Heart left ventricle (tissue), 13 donors: ENCODE results near the gene TNNC2.

Source experiments
- CTCF ChIP-seq, 12 donors: fragments of 200-600 bp; sonication (generic) in 4 of 12; IDR thresholded peaks; one replicate each; pipeline versions ENCODE4 v1.5.0 to v1.8.0; 2018 to 2022; ENCODE audit warnings: antibody characterized with exemption in 12 of 12, mild to moderate bottlenecking in 5 of 12
- POLR2A ChIP-seq, 2 donors: fragments of 450-650 bp; IDR thresholded peaks; one replicate each; pipeline ENCODE4 v1.6.1; 2017; ENCODE audit warnings: antibody characterized with exemption in 2 of 2, mild to moderate bottlenecking in 2 of 2, moderate library complexity in 2 of 2
- donor health status: ischemic (EF 13 %, LVEDD 7.1; RV severe dilation, severe dysfunction).
- donor health status: DM: no; HTN: yes; CAD: no.
- donor health status: DM: no; HTN: no; CAD: no.
- donor health status: ischemic (EF 25% LVEDD 6.9; RV normal size, moderate dysfunction).
- donor health status: ischemic (EF 25% LVEDD 5.7; RV mildly dilated, moderate dysfunction).
- donor health status: ischemic (EF 35%, LVEDD 5.7; RV mildly dilated, moderate dysfunction).
- donor health status: nonischemic (EF 11% LVEDD 7.7; RV severe dilation, severe dysfunction).
- donor health status: DM: yes; HTN: yes; CAD: no.
- donor health status: PGD.
- donor health status: ischemic (EF 29% LVEDD 5.4; RV normal size, mild dysfunction).
- donor health status: nonischemic (EF 23%, LVEDD 6.1; RV moderate dilation, normal function).

- TF ChIP-seq CTCF (IDR thresholded peaks at IDR 0.05) (no peak), POLR2A (IDR thresholded peaks at IDR 0.05) (no peak)
These were observed 33.6 kb upstream of the TNNC2 start for GRCh38 chr20:45860560-45861220.
